ENCODE measurements around the gene KCTD16.

DNA sequence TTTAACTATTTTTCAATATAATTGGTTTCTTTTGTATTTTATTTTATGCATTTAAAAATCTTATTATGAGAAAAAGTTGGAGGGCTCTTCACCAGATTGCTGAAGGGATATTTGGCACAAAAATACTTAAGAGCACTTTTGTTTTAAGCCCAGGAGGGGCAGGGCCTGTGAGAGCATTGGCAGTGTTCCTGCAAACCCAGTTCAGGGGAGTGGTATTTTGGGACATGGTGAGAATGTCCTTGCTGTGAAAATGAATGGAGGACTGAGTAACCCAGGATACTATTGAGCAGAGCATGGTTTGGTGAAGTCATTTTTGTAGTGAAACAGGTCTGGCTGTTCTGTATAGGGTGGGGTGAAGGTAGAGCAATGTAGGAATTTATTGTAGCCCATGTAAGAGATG lies 121.4 kb downstream of the KCTD16 start:
- TF ChIP-seq, protein P1, sequence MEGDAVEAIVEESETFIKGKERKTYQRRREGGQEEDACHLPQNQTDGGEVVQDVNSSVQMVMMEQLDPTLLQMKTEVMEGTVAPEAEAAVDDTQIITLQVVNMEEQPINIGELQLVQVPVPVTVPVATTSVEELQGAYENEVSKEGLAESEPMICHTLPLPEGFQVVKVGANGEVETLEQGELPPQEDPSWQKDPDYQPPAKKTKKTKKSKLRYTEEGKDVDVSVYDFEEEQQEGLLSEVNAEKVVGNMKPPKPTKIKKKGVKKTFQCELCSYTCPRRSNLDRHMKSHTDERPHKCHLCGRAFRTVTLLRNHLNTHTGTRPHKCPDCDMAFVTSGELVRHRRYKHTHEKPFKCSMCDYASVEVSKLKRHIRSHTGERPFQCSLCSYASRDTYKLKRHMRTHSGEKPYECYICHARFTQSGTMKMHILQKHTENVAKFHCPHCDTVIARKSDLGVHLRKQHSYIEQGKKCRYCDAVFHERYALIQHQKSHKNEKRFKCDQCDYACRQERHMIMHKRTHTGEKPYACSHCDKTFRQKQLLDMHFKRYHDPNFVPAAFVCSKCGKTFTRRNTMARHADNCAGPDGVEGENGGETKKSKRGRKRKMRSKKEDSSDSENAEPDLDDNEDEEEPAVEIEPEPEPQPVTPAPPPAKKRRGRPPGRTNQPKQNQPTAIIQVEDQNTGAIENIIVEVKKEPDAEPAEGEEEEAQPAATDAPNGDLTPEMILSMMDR (IDR thresholded peaks at IDR 0.05; ENCODE audit: poor library complexity) = no peak
- TF ChIP-seq EZH2 (IDR thresholded peaks at IDR 0.05; ENCODE audit: borderline replicate concordance) (no peak), EZH2phosphoT487 (IDR thresholded peaks at IDR 0.05; ENCODE audit: low read depth, severe bottlenecking, unreplicated experiment) (no peak)
